Stimulated activated CD8-positive, alpha-beta memory T cell treated with anti-CD3 and anti-CD28 coated beads, Interleukin-2, amount 100 ng/mL, for 48 hours (primary cell): ENCODE data around the gene DOK7.

Source experiments
- DNase-seq, 2 donors: peaks; one replicate each; pipeline ENCODE4 v3.0.0-alpha.2; 2020; ENCODE audit warnings: low read depth in 2 of 2

DOK7 gene

DNA sequence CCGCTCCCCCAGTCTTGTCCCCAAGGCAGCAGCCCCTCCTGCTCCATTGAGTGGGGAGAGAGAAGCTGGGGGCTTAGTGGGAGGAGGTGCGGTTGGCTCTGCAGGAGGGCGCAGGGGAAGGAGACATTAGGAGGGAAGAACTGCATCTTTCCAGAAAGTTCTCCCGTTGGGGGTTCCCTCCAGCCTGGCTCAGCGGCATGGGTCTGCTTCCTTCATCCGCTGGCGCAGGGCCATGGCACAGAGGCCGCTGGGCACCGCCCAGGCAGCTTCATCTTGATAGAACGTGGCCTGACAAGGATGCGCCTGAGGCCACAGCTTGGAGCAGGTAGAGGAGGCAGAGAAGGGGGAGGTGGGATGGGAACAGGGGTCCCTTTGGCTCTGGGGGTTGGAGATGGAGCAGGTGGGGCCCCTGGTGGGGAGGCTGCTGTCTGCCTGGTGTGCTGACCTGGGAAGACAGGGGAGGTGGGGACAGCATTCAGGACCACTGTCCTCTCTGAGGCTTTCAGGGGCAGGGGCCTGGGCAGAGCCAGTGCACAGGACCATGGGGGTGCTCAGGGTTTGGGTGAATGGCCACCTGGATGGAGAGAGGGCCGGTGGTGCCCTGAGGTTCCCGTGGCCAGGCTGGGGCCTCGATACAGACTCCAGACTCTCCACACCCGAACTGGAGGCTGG is 12.1 kb downstream of the DOK7 start:
- DNase-seq = no peak

DNA sequence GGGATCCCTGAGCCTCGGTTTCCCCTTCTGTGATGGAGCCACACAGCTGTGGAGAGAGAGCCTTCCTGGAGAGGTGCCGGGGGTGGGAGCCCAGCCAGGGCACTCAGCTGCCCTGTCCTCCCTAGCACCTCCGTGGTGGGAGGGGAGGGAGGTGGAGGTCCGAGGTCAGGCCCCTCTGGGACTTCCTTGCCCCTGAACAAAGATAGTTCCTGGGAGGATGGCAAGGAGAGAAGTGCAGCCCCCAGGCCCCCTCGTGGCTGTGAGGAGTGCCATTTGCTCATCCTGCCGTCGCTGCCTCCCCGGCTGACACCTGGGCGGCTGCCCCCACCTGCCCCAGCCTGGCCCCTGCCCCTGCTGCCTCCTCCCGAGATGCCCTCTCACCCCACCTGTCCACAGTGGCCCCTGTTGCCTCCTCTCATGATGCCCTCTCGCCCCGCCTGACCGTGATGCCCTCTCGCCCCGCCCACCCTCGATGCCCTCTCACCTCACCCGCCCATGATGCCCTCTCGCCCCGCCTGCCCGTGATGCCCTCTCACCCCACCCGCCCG is 12.7 kb downstream of the DOK7 start:
- DNase-seq = no peak

DNA sequence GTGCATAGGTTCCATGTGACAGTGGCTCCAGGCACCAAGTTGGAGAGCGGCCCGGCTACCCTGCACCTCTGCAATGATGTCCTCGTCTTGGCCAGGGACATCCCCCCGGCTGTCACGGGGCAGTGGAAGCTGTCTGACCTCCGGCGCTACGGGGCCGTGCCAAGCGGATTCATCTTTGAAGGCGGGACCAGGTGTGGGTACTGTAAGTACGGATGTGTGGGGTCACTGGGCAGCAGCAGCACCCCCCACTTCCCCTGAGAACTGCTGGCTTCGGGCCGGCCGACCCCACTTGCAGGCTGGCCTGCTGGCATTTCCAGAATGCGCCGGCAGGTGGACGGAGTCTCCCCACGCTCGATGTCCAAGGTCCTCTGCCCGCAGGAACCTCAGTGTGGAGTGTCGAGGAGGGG is 13.2 kb downstream of the DOK7 start:
- DNase-seq = no peak

DNA sequence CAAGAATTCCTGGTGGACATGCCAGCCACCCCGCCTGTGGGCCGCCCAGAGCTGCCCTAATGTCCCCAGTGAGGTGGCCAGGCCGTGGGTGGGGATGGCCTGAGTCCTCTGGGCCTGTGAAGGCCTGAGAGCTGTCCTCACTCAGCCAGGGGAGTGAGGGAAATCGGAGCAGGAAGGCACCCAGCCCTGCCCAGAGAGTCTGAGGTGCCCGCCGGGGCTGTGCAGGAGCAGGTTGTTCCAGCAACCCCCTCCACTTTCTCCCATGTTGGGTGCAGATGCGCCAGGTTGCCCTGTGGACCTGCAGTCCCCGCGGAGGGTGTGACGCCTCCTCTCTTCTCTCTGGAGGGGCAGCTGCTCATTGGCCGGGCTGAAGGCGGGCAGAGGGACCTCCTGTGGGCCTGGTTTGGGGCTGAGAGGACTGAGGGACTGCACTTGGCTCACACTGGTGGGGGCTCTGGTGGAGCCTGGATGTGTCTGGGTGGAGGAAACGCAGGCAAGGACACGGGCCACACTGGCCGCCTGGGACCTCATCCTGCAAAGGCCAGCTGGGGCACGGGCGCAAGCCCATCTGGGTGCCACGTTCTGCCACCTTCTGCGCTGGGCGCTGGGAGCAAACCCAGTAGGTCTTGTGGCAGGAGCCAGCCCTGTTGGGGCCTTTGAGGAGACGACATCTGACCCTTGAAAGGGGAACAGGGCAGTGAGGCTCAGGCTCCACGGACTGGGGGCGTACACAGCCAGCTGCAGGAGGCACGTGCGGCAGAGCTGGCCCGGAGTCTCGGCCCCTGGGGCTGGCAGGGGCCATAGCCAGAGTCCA is 14.0 kb downstream of the DOK7 start:
- DNase-seq = no peak

DNA sequence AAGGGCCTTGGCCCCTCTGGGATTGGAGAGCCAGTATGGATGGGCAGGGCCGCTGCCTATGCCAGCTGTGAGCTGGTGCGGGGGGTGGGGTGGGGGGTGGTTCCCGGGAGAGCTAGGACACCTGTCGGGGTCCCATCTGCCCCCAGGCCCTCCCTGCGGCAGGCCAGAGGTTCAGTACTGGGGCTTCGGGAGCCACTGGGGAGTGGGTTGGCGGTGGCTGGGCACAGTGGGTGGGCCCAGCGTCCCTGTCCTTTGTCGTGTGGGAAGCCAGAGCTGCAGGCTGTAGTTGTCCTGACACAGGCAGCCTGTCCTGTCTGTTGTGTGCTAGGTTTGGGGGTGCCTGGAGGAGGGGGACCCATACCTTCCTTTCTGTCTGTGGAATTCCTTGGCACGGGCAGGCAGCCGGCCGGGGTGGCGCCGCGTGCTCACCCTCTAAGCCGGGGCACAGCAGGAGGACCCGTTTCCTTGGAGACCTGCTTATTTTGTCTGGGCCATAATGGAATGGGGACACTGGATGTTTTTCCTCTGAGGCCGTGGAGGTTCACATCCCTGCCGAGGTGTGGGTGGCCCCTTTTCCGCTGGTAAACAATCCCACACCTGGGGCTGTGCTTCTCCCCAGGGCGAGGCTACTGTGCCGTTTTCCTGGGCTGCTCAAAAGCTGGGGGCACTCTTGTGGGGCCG is 14.8 kb downstream of the DOK7 start:
- DNase-seq = no peak

DNA sequence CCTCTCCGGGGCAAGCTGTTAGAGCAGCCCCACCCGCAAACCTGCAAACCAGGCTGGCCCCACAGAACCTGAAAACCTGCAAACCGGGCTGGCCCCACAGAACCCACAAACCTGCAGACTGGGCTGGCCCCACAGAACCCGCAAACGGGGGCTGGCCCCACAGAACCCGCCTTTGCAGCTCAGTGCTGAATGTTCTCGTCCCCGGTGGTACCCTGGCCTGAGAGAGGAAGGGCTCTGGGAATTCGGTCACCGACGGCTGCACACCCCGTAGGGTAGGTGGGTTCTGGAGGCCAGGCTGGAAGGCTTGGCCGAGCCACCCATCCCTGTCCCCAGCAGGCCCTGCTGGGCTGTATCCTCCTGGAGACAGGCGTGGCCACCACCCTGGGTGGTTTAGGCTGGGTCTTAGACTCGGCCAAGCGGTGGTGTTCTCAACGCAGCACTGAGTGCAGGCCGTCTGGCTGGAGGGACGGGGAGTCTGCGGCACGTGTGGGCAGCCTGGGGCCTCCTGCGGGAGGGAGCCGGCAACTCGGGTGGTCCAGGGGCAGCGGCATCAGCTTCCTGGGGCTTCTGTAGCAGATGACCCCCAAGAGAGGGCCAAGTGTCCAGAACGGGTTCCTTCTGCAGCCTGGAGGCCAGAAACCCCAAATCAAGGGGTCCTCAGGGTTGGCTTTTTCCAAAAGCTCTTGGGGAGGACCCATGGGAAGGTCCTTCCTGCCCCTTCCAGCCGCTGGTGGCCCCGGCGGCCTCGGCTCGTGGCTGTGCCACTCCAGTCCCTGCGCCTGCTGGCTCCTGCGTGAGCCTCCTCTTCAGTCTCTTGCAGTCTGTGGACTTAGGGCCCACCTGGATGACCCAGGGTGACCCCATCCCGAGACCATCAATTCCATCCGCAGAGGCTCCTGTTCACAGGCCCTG is 15.6 kb downstream of the DOK7 start:
- DNase-seq = no peak

DNA sequence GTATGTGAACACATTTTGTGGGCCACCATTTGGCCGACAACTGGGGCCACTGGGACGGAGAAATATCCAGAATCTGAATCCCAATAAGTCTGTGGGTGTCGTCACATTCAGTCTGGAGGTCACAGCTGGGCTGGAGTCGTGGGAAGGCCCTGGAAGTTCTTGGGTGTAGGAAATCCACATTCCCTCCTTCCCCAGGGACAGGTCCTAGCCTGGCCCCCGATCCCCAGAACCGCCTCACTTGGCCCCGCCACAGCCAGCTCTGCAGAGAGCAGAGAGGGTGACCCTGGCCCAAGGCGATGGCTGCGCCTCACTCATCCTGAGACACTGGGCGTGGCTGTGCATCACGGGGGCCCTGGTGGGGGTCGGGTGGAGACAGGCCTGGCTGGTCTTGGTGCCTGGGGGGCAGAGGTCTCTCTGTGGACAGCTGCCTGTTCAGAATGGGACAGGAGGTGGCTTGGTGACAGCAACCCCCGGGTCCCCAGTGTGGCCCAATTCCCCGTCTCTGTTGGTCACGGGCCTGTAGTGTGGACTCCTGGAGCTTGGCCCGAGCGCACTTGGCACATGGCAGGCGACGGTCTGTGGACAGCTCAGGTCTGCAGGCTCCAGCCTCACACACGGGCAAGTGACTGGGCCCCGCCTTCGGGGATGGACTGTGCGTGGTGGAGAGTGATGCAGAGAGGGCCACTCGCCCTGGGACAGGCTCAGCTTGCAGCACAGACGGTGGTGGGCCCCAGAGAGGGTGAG is 16.4 kb downstream of the DOK7 start:
- no peak for DNase-seq

DNA sequence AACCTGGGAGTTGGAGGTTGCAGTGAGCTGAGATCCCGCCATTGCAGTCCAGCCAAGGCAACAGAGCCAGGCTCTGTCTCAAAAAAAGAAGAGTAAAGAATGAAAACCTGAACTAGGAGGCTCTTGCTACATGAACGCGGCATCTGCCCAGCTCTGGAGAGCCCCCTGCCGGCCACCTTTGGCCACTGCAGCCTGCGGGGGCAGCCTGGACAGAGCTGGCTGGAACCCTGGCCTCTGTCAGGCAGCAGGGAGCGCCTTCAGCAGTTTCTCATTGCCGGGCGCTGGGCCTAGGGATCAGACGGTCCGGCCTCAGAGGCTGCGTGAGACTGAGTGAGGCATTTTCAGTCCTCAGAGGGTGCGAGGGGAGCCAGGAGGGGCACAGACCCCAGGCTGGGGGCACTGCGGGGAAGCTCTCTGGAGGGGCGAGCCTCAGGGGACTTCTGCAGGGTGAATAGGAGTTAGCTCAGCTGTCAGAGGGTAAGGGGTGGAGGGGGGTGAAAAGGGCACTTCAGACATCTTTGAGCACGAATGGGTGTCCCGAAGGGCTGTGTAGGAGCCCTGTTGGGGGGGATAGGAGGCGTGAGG is 17.5 kb downstream of the DOK7 start:
- DNase-seq = peak; percentile 64 to 77

DNA sequence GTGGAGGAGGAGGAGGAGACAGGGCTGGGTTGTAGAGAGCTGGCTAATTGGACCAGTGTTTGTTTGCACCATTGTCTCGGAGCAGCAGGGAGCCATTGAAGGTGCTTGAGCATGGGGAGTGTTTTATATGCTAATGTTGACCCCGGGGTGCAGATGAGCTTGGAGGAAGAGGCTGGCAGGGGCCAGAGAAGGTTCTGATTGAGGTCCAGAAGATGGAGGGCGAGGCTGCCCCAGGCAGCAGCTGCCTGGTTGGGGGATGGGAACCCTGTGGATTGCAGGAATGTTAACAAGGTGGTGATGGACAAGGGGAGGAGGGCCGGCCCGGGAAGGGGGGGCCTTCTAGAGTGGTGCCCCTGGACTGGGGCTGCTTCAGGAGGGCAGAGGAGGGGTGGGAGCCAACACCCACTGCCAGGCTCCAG is 18.0 kb downstream of the DOK7 start:
- no peak for DNase-seq

DNA sequence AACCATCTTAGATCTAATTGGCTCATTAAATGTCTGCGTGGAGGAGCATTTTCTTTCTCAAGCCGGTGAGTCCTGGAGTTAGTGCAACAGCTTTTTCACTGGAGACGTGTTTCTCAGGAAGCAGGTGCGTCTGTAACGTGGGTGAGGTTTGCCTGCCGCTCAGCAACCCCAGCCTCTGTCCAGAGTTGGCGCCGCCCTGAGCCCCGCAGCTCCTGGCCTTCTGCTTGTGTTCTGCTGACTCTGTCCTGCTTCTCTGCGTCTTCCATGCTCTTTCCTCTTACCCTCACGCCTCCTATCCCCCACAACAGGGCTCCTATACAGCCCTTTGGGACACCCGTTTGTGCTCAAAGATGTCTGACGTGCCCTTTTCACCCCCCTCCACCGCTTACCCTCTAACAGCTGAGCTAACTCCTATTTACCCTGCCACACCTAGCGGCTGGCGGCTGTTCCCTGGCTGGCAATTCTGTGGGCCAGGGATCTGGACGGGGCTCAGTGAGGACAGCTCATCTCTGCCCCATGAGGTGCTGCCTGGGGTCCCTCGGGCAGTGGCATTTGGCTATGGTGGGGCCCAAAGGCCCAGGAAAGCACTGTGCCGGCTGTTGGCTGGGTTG is 18.8 kb downstream of the DOK7 start:
- DNase-seq = no peak

DNA sequence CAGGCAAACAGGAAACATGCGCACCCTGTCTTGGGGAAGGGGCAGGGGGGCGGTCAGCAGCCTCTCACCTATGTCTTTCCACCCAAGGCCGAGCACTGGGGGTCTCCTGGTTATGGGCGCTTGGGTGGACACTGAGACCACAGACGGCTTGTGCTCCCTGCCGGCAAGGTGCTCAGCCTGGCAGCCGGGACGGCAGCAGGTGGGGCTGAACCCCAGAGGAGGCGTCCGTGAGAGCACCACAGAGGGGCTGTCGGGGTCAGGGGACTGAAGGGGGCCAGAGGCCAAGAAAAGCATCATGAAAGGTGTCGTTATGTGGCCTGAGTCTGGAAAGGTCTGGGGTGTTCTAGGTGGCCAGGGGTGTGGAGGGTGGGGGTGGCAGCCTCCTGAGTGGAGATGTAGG is 19.6 kb downstream of the DOK7 start:
- DNase-seq = no peak

DNA sequence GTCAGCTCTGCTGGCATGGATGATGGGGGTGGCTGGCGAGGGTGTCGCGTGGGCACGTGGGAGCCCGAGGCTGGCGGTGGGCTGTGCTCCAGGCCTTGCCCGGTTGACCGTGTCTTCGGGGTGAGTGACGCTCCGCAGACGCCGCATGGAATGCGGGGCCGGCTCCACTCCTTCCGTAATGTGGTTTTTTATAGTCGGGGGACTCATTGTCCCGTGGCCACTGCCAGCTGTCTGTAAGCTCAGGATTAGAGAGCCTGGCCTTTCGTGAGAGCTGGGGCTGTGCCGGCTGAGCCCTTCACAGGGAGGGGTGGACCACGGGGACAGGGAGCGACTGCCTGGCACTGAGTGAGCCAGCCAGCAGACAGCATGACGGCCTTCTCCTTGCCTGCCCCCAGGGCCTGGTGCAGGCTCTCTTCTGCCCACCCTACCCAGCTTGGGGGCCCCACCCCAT is 20.4 kb downstream of the DOK7 start:
- DNase-seq = no peak

DNA sequence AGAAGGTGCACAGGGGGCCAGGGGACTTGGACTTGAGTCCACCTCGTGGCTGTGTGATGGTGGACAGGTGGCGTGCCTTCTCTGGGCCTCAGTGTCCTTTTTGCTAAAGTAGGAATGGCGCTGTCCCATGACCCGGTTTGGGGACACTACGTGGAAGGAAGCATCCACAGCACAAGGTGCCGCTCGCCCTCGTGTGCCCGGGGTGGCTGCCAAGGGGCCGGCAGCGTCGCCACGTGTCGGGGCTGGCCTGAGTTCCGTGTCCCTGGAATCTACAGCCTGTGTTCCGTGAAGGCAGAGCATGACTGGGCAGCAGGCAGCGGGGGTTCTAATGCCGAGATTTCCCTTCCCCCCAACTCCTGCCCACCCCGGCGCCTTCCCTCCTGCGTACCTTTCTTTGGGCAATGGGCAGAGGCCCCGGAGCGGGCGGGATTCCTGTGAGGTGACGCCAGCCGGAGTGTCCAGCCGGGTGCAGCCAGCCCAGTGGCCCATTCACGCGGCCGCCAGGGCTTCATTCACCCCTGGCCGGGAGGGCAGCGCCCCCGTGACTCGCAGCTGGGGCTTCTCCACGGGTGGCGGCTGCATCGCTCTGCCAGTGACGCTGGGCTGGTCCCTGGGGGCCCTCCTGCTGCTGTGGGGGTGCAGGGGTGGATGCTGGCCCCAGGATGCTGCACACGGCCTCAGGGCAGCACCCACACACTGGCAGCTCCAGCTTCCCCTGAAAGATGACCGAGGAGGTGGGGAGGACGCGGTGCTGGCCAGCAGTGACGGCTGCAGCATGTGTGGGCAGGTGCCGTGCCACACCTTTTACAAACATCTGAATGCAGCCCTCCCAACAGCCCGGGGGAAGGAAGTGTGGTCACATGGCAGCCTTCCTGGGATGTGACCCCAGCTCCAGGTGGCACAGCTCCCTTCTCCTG is 21.2 kb downstream of the DOK7 start:
- no peak for DNase-seq

DNA sequence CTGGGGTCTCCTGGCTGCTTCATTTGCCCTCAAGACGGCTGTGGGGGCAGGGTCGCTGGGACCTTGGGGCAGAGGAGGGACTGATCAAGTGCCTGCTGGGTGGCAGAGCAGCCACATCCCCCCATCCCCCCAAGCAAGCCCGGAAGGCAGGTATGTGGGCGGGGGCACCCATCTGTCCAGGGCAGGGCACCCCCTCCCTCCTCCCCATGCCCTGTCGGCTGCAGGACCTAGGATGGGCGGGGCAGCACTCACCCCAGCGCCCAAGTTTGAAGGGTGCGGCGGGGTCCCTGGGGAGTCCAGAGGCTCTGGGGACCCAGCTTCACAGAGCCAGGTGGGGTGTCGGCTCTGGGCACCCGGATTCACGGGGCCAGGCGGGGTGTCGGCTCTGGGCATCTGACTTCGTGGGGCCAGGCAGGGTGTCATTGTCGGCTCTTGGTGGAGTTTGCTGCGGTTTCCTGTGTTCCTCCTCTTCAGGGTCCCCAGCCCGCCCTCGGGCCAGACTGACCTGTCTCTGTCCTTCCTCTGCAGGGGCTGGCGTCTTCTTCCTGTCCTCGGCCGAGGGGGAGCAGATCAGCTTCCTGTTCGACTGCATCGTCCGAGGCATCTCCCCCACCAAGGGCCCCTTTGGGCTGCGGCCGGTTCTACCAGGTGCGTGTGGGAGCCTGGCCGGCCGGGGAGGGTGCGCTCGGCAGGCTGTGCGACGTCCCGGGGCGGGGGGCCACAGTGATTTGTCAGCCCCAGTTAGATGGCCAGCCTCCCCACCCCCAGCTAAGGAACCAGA is 22.1 kb downstream of the DOK7 start:
- DNase-seq = no peak

DNA sequence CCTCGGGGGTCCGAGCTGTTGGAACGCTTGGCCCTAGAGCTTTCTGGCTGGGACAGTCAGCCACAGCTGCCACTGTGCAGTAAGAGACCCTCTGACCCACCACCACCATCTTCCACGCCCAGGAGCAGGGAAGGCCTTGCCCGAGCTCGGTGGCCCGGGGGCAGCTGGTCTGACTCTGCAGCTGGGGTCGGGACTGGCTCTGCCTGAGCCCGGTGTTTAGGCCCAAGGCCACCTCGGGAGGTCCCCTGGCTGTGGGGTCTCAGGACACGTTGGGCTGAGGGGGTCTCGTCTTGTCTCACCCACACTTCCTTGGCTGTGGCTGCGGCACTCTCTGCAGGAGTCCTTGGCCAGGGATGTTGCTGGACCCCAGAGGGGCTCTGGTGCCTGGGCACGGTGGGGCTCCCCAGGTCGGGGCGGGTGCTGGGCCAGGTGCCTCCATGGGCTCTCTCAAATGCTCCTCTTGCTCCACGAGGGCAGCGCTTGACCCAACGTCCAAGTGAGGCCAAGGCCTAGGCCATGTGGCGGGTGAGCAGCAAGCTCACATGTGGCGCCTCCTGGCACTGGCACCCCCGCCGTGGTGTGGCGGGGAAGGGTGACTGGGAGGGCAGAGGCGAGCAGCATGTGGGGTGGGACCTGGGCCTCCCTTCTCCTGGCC is 22.9 kb downstream of the DOK7 start:
- DNase-seq = no peak

DNA sequence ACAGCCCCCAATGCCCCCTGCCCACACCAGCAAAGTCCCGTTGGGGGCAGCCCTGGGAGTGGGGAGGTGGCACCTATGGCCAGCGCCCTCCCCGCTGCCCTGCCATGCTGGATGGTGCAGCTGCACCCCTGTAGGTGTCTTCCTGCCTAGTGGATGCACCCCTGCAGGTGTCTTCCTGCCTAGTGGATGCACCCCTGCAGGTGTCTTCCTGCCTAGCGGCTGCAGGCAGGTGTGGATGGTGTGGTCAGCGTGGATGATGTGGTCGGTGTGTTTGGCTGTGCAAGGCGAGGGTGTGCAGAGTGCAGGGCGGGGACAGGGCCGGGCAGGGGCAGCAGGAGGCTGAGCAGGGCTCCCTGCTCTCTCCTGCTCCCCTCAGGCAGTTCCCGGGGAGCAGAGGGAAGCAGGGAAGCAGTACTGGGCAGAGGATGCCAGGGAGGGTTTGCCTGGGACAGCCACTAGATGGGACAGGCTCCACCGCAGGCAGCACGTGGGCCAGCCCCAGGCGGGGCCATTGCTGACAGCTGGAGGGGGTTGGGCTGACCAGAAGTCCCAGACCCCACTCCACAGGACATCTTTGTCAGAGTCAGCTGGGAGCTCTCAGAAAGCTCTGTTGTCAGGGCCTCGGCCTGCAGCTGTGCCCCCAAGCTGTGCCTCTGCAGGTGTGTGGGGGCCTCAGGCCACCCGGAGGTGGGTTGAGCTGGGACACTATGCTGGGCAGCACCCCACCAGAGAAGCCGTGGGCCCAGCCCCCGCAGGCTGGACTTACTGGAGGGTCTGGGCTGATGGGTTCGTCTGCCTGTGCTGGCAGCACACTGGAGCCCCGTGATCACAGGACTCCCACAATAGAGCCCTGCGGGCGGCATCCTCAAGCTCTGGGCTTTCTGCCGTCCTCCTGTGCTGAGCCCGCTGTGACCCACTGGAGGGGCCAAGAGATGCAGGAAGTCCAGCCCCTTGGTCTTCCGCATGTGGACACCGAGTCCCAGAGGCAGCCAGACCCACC is 23.7 kb downstream of the DOK7 start:
- DNase-seq = no peak
